ENCODE measurements around the gene ZNF70.
A peak's percentile ranks its signal among the peaks of the same experiment; 100 is the strongest.

The ZNF70 gene

GRCh38 chr22:23750714-23751440, at the start of gene ZNF70:
Gene ZNF70 (minus strand): TSS chr22:23751112. CDS start chr22:23745140, 5,972 bp downstream.
- Mint-ChIP-seq H3K4me1 (ENCODE audit: low read depth) (peaks cover 29% of the 10 kb centered on the region), H3K4me3 (peak within 1 kb of the TSS; percentile 85), H3K36me3 (ENCODE audit: low read depth) (peaks cover 3% of the 10 kb centered on the region), H3K27me3 (no peaks in the 10 kb centered on the region), H3K9me3 (no peaks in the 10 kb centered on the region), H3K27ac (peak within 1 kb of the TSS; percentile 80)

- Mint-ChIP-seq H3K4me3 (no peak overlapping the region), H3K27ac (no peak overlapping the region), H3K9me3 (no peaks in the 10 kb centered on the region), H3K4me1 (ENCODE audit: low read depth) (peaks cover 18% of the 10 kb centered on the region), H3K27me3 (no peaks in the 10 kb centered on the region), H3K36me3 (ENCODE audit: low read depth) (peaks cover 57% of the 10 kb centered on the region)
Observed at GRCh38 chr22:23796461-23796860, 45.5 kb upstream of the ZNF70 start.

GRCh38 chr22:23793326-23793725, 42.4 kb upstream of the ZNF70 start:
- no peaks in the 10 kb centered on the region for H3K27me3 Mint-ChIP-seq
- H3K4me3 Mint-ChIP-seq = no peak overlapping the region
- H3K4me1 Mint-ChIP-seq (ENCODE audit: low read depth) = peaks cover 25% of the 10 kb centered on the region
- H3K9me3 Mint-ChIP-seq = no peaks in the 10 kb centered on the region
- peaks cover 45% of the 10 kb centered on the region for H3K36me3 Mint-ChIP-seq (ENCODE audit: low read depth)
- H3K27ac Mint-ChIP-seq = no peak overlapping the region

GRCh38 chr22:23791738-23792645, 41.1 kb upstream of the ZNF70 start:
- Mint-ChIP-seq H3K27me3 (no peaks in the 10 kb centered on the region), H3K9me3 (no peaks in the 10 kb centered on the region), H3K4me1 (ENCODE audit: low read depth) (peaks cover 33% of the 10 kb centered on the region), H3K27ac (no peak overlapping the region), H3K36me3 (ENCODE audit: low read depth) (peaks cover 38% of the 10 kb centered on the region), H3K4me3 (no peak overlapping the region)

GRCh38 chr22:23790819-23791737, 40.2 kb upstream of the ZNF70 start:
- Mint-ChIP-seq H3K4me1 (ENCODE audit: low read depth) (peaks cover 40% of the 10 kb centered on the region), H3K36me3 (ENCODE audit: low read depth) (peaks cover 31% of the 10 kb centered on the region), H3K9me3 (no peaks in the 10 kb centered on the region), H3K27ac (no peak overlapping the region), H3K4me3 (no peak overlapping the region), H3K27me3 (no peaks in the 10 kb centered on the region)

GRCh38 chr22:23789638-23790037, 38.7 kb upstream of the ZNF70 start:
- Mint-ChIP-seq H3K4me1 (ENCODE audit: low read depth) (peaks cover 41% of the 10 kb centered on the region), H3K27ac (no peak overlapping the region), H3K9me3 (no peaks in the 10 kb centered on the region), H3K27me3 (no peaks in the 10 kb centered on the region), H3K4me3 (peak overlapping the region; percentile 8), H3K36me3 (ENCODE audit: low read depth) (peaks cover 24% of the 10 kb centered on the region)

- no peak overlapping the region for H3K27ac Mint-ChIP-seq
Observed at GRCh38 chr22:23789121-23789520, 38.2 kb upstream of the ZNF70 start.

GRCh38 chr22:23787910-23788309, 37.0 kb upstream of the ZNF70 start:
- Mint-ChIP-seq H3K27me3 (no peaks in the 10 kb centered on the region), H3K36me3 (ENCODE audit: low read depth) (peaks cover 18% of the 10 kb centered on the region), H3K27ac (peak overlapping the region; percentile 85), H3K4me1 (ENCODE audit: low read depth) (peaks cover 46% of the 10 kb centered on the region), H3K9me3 (no peaks in the 10 kb centered on the region), H3K4me3 (peak overlapping the region; percentile 92)

More at GRCh38 chr22:23789121-23789520, 38.2 kb upstream of the ZNF70 start:
- H3K36me3 Mint-ChIP-seq (ENCODE audit: low read depth) = peaks cover 24% of the 10 kb centered on the region
- H3K4me3 Mint-ChIP-seq = peak overlapping the region; percentile 8
- H3K9me3 Mint-ChIP-seq = no peaks in the 10 kb centered on the region
- no peaks in the 10 kb centered on the region for H3K27me3 Mint-ChIP-seq
- peaks cover 46% of the 10 kb centered on the region for H3K4me1 Mint-ChIP-seq (ENCODE audit: low read depth)

GRCh38 chr22:23787600-23787896, 36.6 kb upstream of the ZNF70 start:
- H3K9me3 Mint-ChIP-seq = no peaks in the 10 kb centered on the region
- peak overlapping the region; percentile 85 for H3K27ac Mint-ChIP-seq
- peaks cover 15% of the 10 kb centered on the region for H3K36me3 Mint-ChIP-seq (ENCODE audit: low read depth)
- H3K27me3 Mint-ChIP-seq = no peaks in the 10 kb centered on the region
- peaks cover 45% of the 10 kb centered on the region for H3K4me1 Mint-ChIP-seq (ENCODE audit: low read depth)
- H3K4me3 Mint-ChIP-seq = peak overlapping the region; percentile 92

- H3K9me3 Mint-ChIP-seq = no peaks in the 10 kb centered on the region
- H3K27me3 Mint-ChIP-seq = no peaks in the 10 kb centered on the region
- peaks cover 9% of the 10 kb centered on the region for H3K36me3 Mint-ChIP-seq (ENCODE audit: low read depth)
- H3K4me1 Mint-ChIP-seq (ENCODE audit: low read depth) = peaks cover 44% of the 10 kb centered on the region
- peak within 1 kb of the TSS; percentile 94 for H3K27ac Mint-ChIP-seq
- H3K4me3 Mint-ChIP-seq = peak within 1 kb of the TSS; percentile 92
Observed at GRCh38 chr22:23786752-23787599, 36.1 kb upstream of the ZNF70 start, which contains the start of gene SMARCB1. Gene SMARCB1 (plus strand): TSS chr22:23786966. CDS start chr22:23787170, 204 bp downstream.

- Mint-ChIP-seq H3K4me1 (ENCODE audit: low read depth) (peaks cover 38% of the 10 kb centered on the region), H3K27ac (peak overlapping the region; percentile 94), H3K27me3 (no peaks in the 10 kb centered on the region), H3K4me3 (peak overlapping the region; percentile 92), H3K36me3 (ENCODE audit: low read depth) (peaks cover 8% of the 10 kb centered on the region), H3K9me3 (no peaks in the 10 kb centered on the region)
Observed at GRCh38 chr22:23786261-23786710, 35.4 kb upstream of the ZNF70 start.

- H3K36me3 Mint-ChIP-seq (ENCODE audit: low read depth) = peaks cover under 1% of the 10 kb centered on the region
- H3K9me3 Mint-ChIP-seq = no peaks in the 10 kb centered on the region
- H3K4me3 Mint-ChIP-seq = no peak overlapping the region
- H3K27me3 Mint-ChIP-seq = no peaks in the 10 kb centered on the region
- peaks cover 31% of the 10 kb centered on the region for H3K4me1 Mint-ChIP-seq (ENCODE audit: low read depth)
- peak overlapping the region; percentile 81 for H3K27ac Mint-ChIP-seq
Observed at GRCh38 chr22:23784215-23784732, 33.4 kb upstream of the ZNF70 start.

GRCh38 chr22:23783265-23784150, 32.6 kb upstream of the ZNF70 start:
- H3K9me3 Mint-ChIP-seq = no peaks in the 10 kb centered on the region

More at GRCh38 chr22:23783265-23784150, 32.6 kb upstream of the ZNF70 start:
- no peaks in the 10 kb centered on the region for H3K36me3 Mint-ChIP-seq (ENCODE audit: low read depth)
- H3K27ac Mint-ChIP-seq = peak overlapping the region; percentile 81
- peaks cover 23% of the 10 kb centered on the region for H3K4me1 Mint-ChIP-seq (ENCODE audit: low read depth)
- H3K27me3 Mint-ChIP-seq = no peaks in the 10 kb centered on the region
- no peak overlapping the region for H3K4me3 Mint-ChIP-seq
